PC-3 (cell line): ENCODE results near the gene NTM.

Experiments
- EZH2 ChIP-seq: fragments of 300-600 bp; sonication (generic); IDR thresholded peaks from one replicate; pipeline ENCODE4 v1.6.1; 2017; ENCODE audit warnings: antibody characterized with exemption, mild to moderate bottlenecking, low read length; ENCODE audit not compliant: unreplicated experiment
- TF ChIP-seq, protein P1 (sequence below): fragments of 300-600 bp; sonication (generic); conservative IDR thresholded peaks from 2 replicates; pipeline ENCODE4 v1.5.1; 2017; ENCODE audit warnings: antibody characterized with exemption, low read depth, mild to moderate bottlenecking, low read length

DNA sequence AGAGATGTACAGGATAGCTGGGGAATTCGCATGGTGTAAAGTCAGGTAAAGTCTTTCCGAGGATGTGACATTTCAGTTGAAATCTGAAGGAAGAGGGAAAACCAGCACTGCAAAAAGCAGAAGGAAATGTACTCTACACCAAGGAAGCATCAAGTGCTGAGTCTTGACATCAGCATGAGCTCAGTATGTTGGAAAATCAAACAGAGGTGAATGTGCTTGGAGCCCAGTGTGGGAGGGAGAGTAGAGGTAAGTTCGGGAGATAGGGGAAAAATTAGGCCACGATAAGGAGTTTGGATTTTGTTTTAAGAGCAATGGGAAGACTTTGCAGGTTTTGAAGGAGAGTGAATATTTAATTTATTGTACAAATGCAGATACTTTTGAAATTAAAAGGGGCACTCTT is 484.0 kb downstream of the NTM start:
- TF ChIP-seq, protein P1, sequence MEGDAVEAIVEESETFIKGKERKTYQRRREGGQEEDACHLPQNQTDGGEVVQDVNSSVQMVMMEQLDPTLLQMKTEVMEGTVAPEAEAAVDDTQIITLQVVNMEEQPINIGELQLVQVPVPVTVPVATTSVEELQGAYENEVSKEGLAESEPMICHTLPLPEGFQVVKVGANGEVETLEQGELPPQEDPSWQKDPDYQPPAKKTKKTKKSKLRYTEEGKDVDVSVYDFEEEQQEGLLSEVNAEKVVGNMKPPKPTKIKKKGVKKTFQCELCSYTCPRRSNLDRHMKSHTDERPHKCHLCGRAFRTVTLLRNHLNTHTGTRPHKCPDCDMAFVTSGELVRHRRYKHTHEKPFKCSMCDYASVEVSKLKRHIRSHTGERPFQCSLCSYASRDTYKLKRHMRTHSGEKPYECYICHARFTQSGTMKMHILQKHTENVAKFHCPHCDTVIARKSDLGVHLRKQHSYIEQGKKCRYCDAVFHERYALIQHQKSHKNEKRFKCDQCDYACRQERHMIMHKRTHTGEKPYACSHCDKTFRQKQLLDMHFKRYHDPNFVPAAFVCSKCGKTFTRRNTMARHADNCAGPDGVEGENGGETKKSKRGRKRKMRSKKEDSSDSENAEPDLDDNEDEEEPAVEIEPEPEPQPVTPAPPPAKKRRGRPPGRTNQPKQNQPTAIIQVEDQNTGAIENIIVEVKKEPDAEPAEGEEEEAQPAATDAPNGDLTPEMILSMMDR: no peak
- no peak for TF ChIP-seq EZH2
